ENCODE measurements around the gene RABGAP1L.
A peak's percentile ranks its signal among the peaks of the same experiment; 100 is the strongest.

Gene RABGAP1L

DNA sequence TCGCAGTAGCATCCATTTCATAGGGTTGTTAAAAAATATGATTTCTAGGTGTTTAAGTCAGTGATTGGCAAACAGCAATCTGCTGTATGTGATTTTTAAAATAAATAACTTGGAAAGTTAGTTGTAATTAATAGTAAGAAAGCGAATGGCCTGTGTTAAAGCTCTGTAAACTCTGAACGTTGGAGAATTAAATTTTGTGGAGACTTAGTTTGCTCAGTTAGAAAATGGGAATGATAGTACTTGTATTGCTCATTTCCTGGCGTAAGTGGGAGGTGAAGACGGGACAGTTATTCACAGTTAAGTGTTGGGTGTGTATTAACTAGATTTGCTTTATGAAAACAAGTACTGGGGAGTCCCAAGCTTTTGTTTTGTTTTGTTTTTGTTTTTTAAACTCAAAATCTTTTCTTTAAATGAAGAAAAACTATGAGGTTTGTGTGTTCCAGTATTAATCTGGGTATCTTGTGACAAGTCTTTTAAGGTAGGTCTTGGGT, 841.4 kb downstream of the RABGAP1L start:
- TF ChIP-seq, protein P1, sequence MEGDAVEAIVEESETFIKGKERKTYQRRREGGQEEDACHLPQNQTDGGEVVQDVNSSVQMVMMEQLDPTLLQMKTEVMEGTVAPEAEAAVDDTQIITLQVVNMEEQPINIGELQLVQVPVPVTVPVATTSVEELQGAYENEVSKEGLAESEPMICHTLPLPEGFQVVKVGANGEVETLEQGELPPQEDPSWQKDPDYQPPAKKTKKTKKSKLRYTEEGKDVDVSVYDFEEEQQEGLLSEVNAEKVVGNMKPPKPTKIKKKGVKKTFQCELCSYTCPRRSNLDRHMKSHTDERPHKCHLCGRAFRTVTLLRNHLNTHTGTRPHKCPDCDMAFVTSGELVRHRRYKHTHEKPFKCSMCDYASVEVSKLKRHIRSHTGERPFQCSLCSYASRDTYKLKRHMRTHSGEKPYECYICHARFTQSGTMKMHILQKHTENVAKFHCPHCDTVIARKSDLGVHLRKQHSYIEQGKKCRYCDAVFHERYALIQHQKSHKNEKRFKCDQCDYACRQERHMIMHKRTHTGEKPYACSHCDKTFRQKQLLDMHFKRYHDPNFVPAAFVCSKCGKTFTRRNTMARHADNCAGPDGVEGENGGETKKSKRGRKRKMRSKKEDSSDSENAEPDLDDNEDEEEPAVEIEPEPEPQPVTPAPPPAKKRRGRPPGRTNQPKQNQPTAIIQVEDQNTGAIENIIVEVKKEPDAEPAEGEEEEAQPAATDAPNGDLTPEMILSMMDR (IDR thresholded peaks at IDR 0.05; ENCODE audit: insufficient read depth, low read depth, low read length, missing control alignments): no peak
- H3K4me3 ChIP-seq (ENCODE audit: low read length): peak overlapping the region; percentile 80
- peak; percentile 49 for DNase-seq (ENCODE audit: low read depth)

GRCh38 chr1:175002910-175003517, 843.7 kb downstream of the RABGAP1L start:
- no peak for DNase-seq (ENCODE audit: low read depth)
- TF ChIP-seq, protein P1 (IDR thresholded peaks at IDR 0.05; ENCODE audit: insufficient read depth, low read depth, low read length, missing control alignments): no peak
- H3K4me3 ChIP-seq (ENCODE audit: low read length): no peak overlapping the region

GRCh38 chr1:175003521-175003920, 844.2 kb downstream of the RABGAP1L start:
- DNase-seq (ENCODE audit: low read depth): no peak
- TF ChIP-seq, protein P1 (IDR thresholded peaks at IDR 0.05; ENCODE audit: insufficient read depth, low read depth, low read length, missing control alignments): no peak
- H3K4me3 ChIP-seq (ENCODE audit: low read length): no peak overlapping the region

DNA sequence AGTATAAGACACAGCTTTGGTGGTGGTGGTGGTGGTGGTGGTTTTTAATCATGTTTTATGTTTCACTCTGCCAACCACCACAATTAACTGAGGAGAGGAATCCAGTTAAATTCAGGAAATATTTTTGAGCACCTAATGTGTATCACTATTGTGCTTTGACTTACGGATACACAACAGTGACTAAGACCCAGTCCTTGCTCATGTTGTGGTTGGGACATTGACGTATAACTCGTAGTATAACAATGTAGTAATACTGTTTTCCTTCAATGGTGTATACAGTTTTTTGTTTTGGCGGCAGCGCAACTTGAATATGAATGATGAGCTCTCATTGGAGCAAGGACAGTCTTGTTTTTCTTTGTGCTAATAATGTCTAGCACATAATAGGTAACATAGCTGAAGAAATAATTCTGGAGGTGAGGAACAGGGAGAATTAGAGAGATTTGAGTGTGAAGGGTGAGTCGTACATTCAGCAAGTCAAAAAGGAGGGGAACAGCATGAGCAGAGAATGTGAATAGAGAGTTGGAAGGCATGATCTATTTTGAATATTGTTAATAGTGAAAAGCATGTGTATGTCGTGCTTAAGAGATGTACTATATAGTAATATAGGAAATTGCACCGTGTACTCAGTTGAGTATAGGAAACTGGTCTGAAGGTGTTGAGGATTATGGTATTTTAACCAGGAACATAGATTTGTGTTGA, 845.9 kb downstream of the RABGAP1L start:
- TF ChIP-seq, protein P1 (IDR thresholded peaks at IDR 0.05; ENCODE audit: insufficient read depth, low read depth, low read length, missing control alignments): no peak
- no peak overlapping the region for H3K4me3 ChIP-seq (ENCODE audit: low read length)
- DNase-seq (ENCODE audit: low read depth): peak; percentile 21

DNA sequence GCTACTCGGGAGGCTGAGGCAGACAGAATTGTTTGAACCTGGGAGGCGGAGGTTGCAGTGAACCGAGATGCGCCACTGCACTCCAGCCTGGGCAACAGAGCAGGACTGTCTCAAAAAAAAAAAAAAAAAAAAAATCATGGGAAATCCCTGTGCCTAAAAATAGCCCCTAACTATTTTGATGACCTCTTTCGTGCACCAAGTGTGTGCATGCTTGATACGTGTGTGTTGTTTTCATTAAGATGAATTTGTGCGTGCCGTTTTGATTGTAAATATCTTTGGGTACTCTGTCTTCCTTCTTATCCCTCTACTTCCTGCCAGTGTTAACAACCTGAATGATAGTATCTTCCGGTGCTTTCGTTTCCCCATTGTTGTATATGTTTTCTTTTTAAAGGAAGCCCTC, 850.2 kb downstream of the RABGAP1L start:
- DNase-seq (ENCODE audit: low read depth): no peak
- TF ChIP-seq, protein P1 (IDR thresholded peaks at IDR 0.05; ENCODE audit: insufficient read depth, low read depth, low read length, missing control alignments): no peak
- no peak overlapping the region for H3K4me3 ChIP-seq (ENCODE audit: low read length)

GRCh38 chr1:175013445-175013844, 854.1 kb downstream of the RABGAP1L start:
- DNase-seq (ENCODE audit: low read depth): no peak
- TF ChIP-seq, protein P1 (IDR thresholded peaks at IDR 0.05; ENCODE audit: insufficient read depth, low read depth, low read length, missing control alignments): no peak
- H3K4me3 ChIP-seq (ENCODE audit: low read length): no peak overlapping the region
